AG10803 (cell line): ENCODE results near the gene FHAD1.
A peak's percentile ranks its signal among the peaks of the same experiment; 100 is the strongest.

Experiments
- DNase-seq: peaks from one replicate; pipeline ENCODE4 v3.0.0; 2010; ENCODE audit warnings: low read depth
- H3K4me3 ChIP-seq: 2 replicates; pipeline ENCODE4 v1.5.1; 2011; ENCODE audit warnings: mild to moderate bottlenecking, low read length, control low read depth
- TF ChIP-seq, protein P1 (sequence below): conservative IDR thresholded peaks from 2 replicates; pipeline ENCODE4 v1.5.1; 2011; ENCODE audit warnings: mild to moderate bottlenecking, low read length, control low read depth, inconsistent platforms

Gene FHAD1

GRCh38 chr1:15264769-15265168, 17.7 kb downstream of the FHAD1 start:
- H3K4me3 ChIP-seq, result no peak overlapping the region
- no peak for DNase-seq
- TF ChIP-seq, protein P1, sequence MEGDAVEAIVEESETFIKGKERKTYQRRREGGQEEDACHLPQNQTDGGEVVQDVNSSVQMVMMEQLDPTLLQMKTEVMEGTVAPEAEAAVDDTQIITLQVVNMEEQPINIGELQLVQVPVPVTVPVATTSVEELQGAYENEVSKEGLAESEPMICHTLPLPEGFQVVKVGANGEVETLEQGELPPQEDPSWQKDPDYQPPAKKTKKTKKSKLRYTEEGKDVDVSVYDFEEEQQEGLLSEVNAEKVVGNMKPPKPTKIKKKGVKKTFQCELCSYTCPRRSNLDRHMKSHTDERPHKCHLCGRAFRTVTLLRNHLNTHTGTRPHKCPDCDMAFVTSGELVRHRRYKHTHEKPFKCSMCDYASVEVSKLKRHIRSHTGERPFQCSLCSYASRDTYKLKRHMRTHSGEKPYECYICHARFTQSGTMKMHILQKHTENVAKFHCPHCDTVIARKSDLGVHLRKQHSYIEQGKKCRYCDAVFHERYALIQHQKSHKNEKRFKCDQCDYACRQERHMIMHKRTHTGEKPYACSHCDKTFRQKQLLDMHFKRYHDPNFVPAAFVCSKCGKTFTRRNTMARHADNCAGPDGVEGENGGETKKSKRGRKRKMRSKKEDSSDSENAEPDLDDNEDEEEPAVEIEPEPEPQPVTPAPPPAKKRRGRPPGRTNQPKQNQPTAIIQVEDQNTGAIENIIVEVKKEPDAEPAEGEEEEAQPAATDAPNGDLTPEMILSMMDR, result no peak

- TF ChIP-seq, protein P1, result no peak
- no peak overlapping the region for H3K4me3 ChIP-seq
- DNase-seq, result no peak
Observed at GRCh38 chr1:15271196-15271595, 24.2 kb downstream of the FHAD1 start.

DNA sequence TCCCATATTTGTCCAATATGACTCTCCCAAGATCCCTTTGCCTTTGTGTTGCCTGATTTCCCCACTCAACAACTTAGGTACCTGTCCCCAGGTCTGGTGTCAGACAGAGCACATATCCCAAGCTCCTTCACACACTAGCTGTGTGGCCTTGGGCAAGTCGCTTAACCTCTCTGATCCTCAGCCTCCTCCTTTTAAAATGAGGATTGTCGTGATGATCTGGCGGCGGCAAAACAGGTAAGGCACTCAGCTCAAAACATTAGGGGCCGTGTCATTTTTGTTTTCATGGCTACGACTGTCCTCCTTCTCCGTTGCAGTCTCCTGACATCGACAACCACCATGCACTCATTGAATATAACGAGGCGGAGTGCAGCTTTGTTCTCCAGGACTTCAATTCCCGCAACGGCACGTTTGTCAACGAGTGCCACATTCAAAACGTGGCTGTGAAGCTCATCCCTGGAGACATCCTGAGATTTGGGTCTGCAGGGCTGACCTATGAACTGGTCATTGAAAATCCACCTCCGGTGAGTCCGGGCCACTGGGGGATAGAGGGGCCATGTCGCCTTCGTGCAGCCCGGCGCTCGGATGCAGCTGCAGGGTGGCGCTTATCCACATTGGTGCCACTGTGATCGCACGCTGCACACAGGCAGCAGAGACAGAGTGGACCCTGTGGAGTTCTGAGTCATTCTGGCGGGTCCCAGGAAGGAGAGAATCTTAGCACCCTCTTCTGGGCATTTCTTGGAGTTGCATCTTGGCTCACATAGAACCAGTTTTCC, 25.2 kb downstream of the FHAD1 start:
- TF ChIP-seq, protein P1, result peak; percentile 96
- DNase-seq, result peak; percentile 59

DNA sequence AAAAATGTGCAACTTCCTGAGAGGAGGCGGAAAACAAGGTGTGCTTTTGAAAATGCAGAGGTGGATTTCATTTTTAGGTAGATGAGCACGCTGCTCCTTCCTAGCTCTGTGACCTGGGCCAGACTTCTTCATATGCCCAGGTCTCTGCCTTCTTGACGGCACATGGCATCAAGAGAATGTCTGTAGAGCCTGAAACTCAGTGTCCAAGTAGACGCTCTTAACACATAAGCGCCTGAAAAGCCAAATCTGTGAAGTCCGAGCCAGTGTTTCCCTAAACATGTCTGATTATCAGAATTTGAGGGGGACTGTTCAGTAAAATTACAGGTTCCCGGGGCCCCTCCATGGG, 25.7 kb downstream of the FHAD1 start:
- DNase-seq, result no peak
- TF ChIP-seq, protein P1, result no peak
- no peak overlapping the region for H3K4me3 ChIP-seq

More for the DNA sequence above, 25.2 kb downstream of the FHAD1 start:
- no peak overlapping the region for H3K4me3 ChIP-seq

GRCh38 chr1:15273274-15273673, 26.3 kb downstream of the FHAD1 start:
- TF ChIP-seq, protein P1, result no peak
- no peak overlapping the region for H3K4me3 ChIP-seq
- no peak for DNase-seq

- DNase-seq, result no peak
Observed at GRCh38 chr1:15275921-15276683, 29.1 kb downstream of the FHAD1 start.

More at GRCh38 chr1:15275921-15276683, 29.1 kb downstream of the FHAD1 start:
- no peak overlapping the region for H3K4me3 ChIP-seq
- TF ChIP-seq, protein P1, result no peak
